HEK293T (cell line): ENCODE measurements around the gene IL1R1.

ENCODE experiments used
- HDGF ChIP-seq: fragments of 450-650 bp; IDR thresholded peaks from 2 replicates; pipeline ENCODE4 v1.6.1; 2017; ENCODE audit warnings: antibody characterized with exemption, borderline replicate concordance
- LEF1 ChIP-seq: fragments of 450-650 bp; IDR thresholded peaks from 2 replicates; pipeline ENCODE4 v1.6.1; 2017; ENCODE audit warnings: mild to moderate bottlenecking, borderline replicate concordance
- PKNOX1 ChIP-seq: fragments of 450-650 bp; IDR thresholded peaks from 2 replicates; pipeline ENCODE4 v1.6.1; 2016
- TARDBP ChIP-seq: fragments of 450-650 bp; IDR thresholded peaks from 2 replicates; pipeline ENCODE4 v1.6.1; 2016
- ZNF384 ChIP-seq: fragments of 450-650 bp; IDR thresholded peaks from 2 replicates; pipeline ENCODE4 v1.6.1; 2016

GRCh38 chr2:102103284-102103683 is 39.3 kb upstream of the IL1R1 start:
- no peak for TF ChIP-seq LEF1
- TF ChIP-seq TARDBP, result no peak
- no peak for TF ChIP-seq HDGF
- TF ChIP-seq ZNF384, result no peak
- no peak for TF ChIP-seq PKNOX1
